Endothelial cell of umbilical vein (primary cell): ENCODE measurements around the gene GAS1. TPM values are rescaled to one million over a fixed set of nuclear protein-coding genes. Genes with fewer than 3 reads are reported as not detected.

Experiments used
- BruUV-seq: library from RNA; stranded (reverse); fragments of 400-500 nt; replicated peaks from 2 replicates; lab custom pipeline; 2021; lab: Mats Ljungman, UMichigan
- CTCF ChIA-PET: fragments of 300-600, 350-600 bp; sonication (Branson Sonifier 250); formaldehyde crosslinking; loops from one replicate; lab custom pipeline; 2021; ENCODE audit warnings: antibody characterized with exemption, inconsistent platforms; lab: Charles Lee
- POLR2A ChIA-PET: fragments of 300-600, 350-600 bp; sonication (Branson Sonifier 250); formaldehyde crosslinking; loops from one replicate; lab custom pipeline; 2021; ENCODE audit warnings: antibody characterized with exemption, inconsistent platforms; lab: Charles Lee
- DNase-seq: peaks from one replicate; pipeline ENCODE4 v3.0.0-alpha.2; 2011; ENCODE audit warnings: low read depth, low spot score
- FAIRE-seq: peaks from 2 replicates; lab custom pipeline; 2011; peaks lifted over from hg19 to GRCh38; lab: Jason Lieb, UNC
- H2AFZ ChIP-seq: 2 replicates; pipeline ENCODE4 v1.6.0; 2012; ENCODE audit warnings: low read depth, low read length, control low read depth, inconsistent platforms
- H3K27ac ChIP-seq: 2 replicates; pipeline ENCODE4 v1.5.1; 2011; ENCODE audit warnings: low read depth, mild to moderate bottlenecking, control low read depth, low read length, moderate library complexity; ENCODE audit not compliant: insufficient read depth
- H3K27me3 ChIP-seq, 2 experiments: 2 replicates each; pipeline versions ENCODE4 v1.6.0 to v1.6.1; 2011; ENCODE audit warnings: low read length in 2 of 2, mixed read lengths in 1 of 2; ENCODE audit not compliant: control insufficient read depth in 2 of 2, insufficient read depth in 2 of 2
- H3K36me3 ChIP-seq, 2 experiments: 2 replicates in 1 of 2; 3 replicates in 1 of 2; pipeline ENCODE4 v1.5.1; 2011; ENCODE audit warnings: low read length in 2 of 2, mild to moderate bottlenecking in 1 of 2, moderate library complexity in 1 of 2; ENCODE audit not compliant: control insufficient read depth in 2 of 2, insufficient read depth in 2 of 2; ENCODE audit errors: extremely low read depth in 1 of 2
- H3K4me1 ChIP-seq: 3 replicates; pipeline ENCODE4 v1.5.1; 2011; ENCODE audit warnings: mild to moderate bottlenecking, low read length; ENCODE audit not compliant: control insufficient read depth, insufficient read depth; ENCODE audit errors: extremely low read depth
- H3K4me2 ChIP-seq: 2 replicates; pipeline ENCODE4 v1.6.1; 2011; ENCODE audit warnings: low read length, control low read depth, mixed read lengths; ENCODE audit not compliant: insufficient read depth
- H3K4me3 ChIP-seq, 3 experiments: fragments of 200-600 bp in 1 of 3; sonication (generic), shearing (Covaris generic) in 1 of 3; replicated peaks in 1 of 3; 2 replicates each; pipeline ENCODE4 v1.5.1; 2011 to 2016; ENCODE audit warnings: control low read depth in 3 of 3, low read length in 3 of 3, mild to moderate bottlenecking in 2 of 3, inconsistent platforms in 1 of 3, low read depth in 1 of 3, moderate library complexity in 1 of 3; ENCODE audit not compliant: insufficient read depth in 1 of 3
- H3K79me2 ChIP-seq: 2 replicates; pipeline ENCODE4 v1.6.0; 2012; ENCODE audit warnings: low read length, inconsistent platforms; ENCODE audit not compliant: control insufficient read depth, insufficient read depth
- H3K9ac ChIP-seq: replicated peaks from 2 replicates; pipeline ENCODE3; 2011; ENCODE audit warnings: low read length, control low read depth; ENCODE audit not compliant: insufficient read depth; ENCODE audit errors: extremely low read depth
- H3K9me1 ChIP-seq: replicated peaks from 3 replicates; pipeline ENCODE4 v1.6.0; 2011; ENCODE audit warnings: mild to moderate bottlenecking, low read length; ENCODE audit not compliant: control insufficient read depth, insufficient read depth; ENCODE audit errors: extremely low read depth
- H3K9me3 ChIP-seq: replicated peaks from 2 replicates; pipeline ENCODE4 v1.5.1; 2012; ENCODE audit warnings: low read length, inconsistent platforms; ENCODE audit not compliant: control insufficient read depth, insufficient read depth
- H4K20me1 ChIP-seq: replicated peaks from 2 replicates; pipeline ENCODE3; 2011; ENCODE audit warnings: mild to moderate bottlenecking, low read length; ENCODE audit not compliant: control insufficient read depth, insufficient read depth; ENCODE audit errors: extremely low read depth
- EZH2 ChIP-seq: IDR thresholded peaks from 2 replicates; pipeline ENCODE4 v1.6.1; 2012; ENCODE audit warnings: borderline replicate concordance, low read depth, mild to moderate bottlenecking, moderate library complexity, low read length, inconsistent platforms; ENCODE audit not compliant: severe bottlenecking
- FOS ChIP-seq: IDR thresholded peaks from 2 replicates; pipeline ENCODE4 v1.6.1; 2011; ENCODE audit warnings: mild to moderate bottlenecking, low read length, moderate library complexity, borderline replicate concordance; ENCODE audit not compliant: insufficient read depth
- GATA2 ChIP-seq: IDR thresholded peaks from 2 replicates; pipeline ENCODE4 v1.7.0; 2011; ENCODE audit warnings: low read depth, mild to moderate bottlenecking, moderate library complexity, mixed read lengths, low read length; ENCODE audit not compliant: insufficient read length, insufficient read depth
- JUN ChIP-seq: IDR thresholded peaks from 2 replicates; pipeline ENCODE4 v1.6.1; 2011; ENCODE audit warnings: borderline replicate concordance, low read depth; ENCODE audit not compliant: insufficient read length, insufficient read depth
- MYC ChIP-seq: IDR thresholded peaks from one replicate; pipeline ENCODE4 v1.6.1; 2011; ENCODE audit warnings: mild to moderate bottlenecking, low read depth, low read length
- POLR2A ChIP-seq: IDR thresholded peaks from 2 replicates; pipeline ENCODE4 v1.6.1; 2012; ENCODE audit warnings: low read depth, mild to moderate bottlenecking, control low read depth, low read length
- POLR2AphosphoS5 ChIP-seq: IDR thresholded peaks from 2 replicates; pipeline ENCODE4 v1.6.1; 2012; ENCODE audit warnings: low read depth, mild to moderate bottlenecking, control low read depth, low read length, moderate library complexity; ENCODE audit not compliant: insufficient read depth
- dilution Hi-C: fragments of 300-500 bp; cut with MboI; formaldehyde crosslinking; loops from one replicate; pipeline ENCODE4 v1.15.0; 2019; ENCODE audit warnings: low sequenced_read_pairs; ENCODE audit not compliant: extremely low pct_ligation_motif_present
- intact Hi-C: fragments of 100-400 bp; cut with micrococcal nuclease; formaldehyde crosslinking; loops from one replicate; pipeline ENCODE4 v1.10.0; 2022
- polyA plus RNA-seq, 4 experiments: library from polyadenylated mRNA; depleted of rRNA in 3 of 4; stranded (reverse) in 3 of 4; unstranded in 1 of 4; fragments of >200 nt; gene quantifications; 2 replicates each; pipeline versions ENCODE4 v1.2.1 to v1.2.3, GENCODE V29; 2011 to 2012; ENCODE audit warnings: missing spikeins in 1 of 4
- total RNA-seq: library from RNA; stranded (reverse); gene quantifications from 2 replicates; pipeline ENCODE4 v1.2.3, GENCODE V29; 2021
- TF ChIP-seq, protein P1 (sequence below), 2 donors: IDR thresholded peaks; 1 replicate in 1 of 2; 2 replicates in 1 of 2; pipeline ENCODE4 v1.5.1; 2011; ENCODE audit warnings: low read length in 2 of 2, mild to moderate bottlenecking in 2 of 2, moderate library complexity in 2 of 2, control low read depth in 1 of 2, inconsistent platforms in 1 of 2, low read depth in 1 of 2; ENCODE audit not compliant: insufficient read depth in 1 of 2; ENCODE audit errors: extremely low read depth in 1 of 2
- TF ChIP-seq, protein P2 (sequence below): IDR thresholded peaks from 2 replicates; pipeline ENCODE4 v1.6.1; 2011; ENCODE audit not compliant: insufficient read depth, insufficient read length

Gene GAS1
- total and polyA plus RNA-seq, 2 donors (not counting 3 experiments of a cell fraction or from before 2014, with no cell fraction given), result 0.06 to 0.15 TPM

DNA sequence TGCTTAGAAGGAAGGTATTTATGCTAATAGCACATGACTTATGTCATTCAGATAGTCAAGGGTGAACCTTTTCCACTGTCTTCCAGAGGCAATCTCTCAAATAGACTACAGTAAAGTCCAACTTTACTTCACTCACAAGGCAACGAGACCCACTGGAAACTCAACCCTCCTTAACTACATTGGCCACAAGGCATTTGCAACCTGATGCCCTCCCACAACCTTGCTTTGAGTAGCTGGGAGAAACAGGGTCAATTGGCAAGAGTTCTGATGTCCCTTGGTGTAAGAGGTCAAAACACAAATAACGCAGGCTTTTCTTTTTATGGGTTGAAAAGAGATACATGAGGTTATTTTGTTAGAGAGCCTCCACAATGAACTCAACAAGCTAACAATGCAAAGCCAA is 6.1 kb downstream of the GAS1 start:
- intact Hi-C loops (loop anchor here (10.0 kb wide), 2 partner anchors 334 to 1196 kb away; partner anchors contain the start of gene AGTPBP1), dilution Hi-C loops (no loop called here)
- H3K27ac ChIP-seq, result no peak overlapping the region
- peaks cover 15 to 27% of the 10 kb centered on the region in 2 experiments for H3K27me3 ChIP-seq
- no peak for FAIRE-seq
- POLR2A ChIA-PET, result no interaction called here
- H4K20me1 ChIP-seq, result no peaks in the 10 kb centered on the region
- H3K9ac ChIP-seq, result no peak overlapping the region
- no peak for DNase-seq
- no peak for TF ChIP-seq EZH2
- no peak for TF ChIP-seq JUN
- TF ChIP-seq POLR2A, result no peak
- no peak for TF ChIP-seq MYC
- TF ChIP-seq, protein P1, sequence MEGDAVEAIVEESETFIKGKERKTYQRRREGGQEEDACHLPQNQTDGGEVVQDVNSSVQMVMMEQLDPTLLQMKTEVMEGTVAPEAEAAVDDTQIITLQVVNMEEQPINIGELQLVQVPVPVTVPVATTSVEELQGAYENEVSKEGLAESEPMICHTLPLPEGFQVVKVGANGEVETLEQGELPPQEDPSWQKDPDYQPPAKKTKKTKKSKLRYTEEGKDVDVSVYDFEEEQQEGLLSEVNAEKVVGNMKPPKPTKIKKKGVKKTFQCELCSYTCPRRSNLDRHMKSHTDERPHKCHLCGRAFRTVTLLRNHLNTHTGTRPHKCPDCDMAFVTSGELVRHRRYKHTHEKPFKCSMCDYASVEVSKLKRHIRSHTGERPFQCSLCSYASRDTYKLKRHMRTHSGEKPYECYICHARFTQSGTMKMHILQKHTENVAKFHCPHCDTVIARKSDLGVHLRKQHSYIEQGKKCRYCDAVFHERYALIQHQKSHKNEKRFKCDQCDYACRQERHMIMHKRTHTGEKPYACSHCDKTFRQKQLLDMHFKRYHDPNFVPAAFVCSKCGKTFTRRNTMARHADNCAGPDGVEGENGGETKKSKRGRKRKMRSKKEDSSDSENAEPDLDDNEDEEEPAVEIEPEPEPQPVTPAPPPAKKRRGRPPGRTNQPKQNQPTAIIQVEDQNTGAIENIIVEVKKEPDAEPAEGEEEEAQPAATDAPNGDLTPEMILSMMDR (IDR thresholded peaks at IDR 0.05; ENCODE audit: extremely low read depth in 1 of 2, insufficient read depth in 1 of 2, low read depth in 1 of 2, low read length in 2 of 2), result no peak
- TF ChIP-seq GATA2, result no peak
- TF ChIP-seq, protein P2, sequence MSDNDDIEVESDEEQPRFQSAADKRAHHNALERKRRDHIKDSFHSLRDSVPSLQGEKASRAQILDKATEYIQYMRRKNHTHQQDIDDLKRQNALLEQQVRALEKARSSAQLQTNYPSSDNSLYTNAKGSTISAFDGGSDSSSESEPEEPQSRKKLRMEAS, result no peak
- TF ChIP-seq POLR2AphosphoS5, result no peak
- no peak for TF ChIP-seq FOS
- CTCF ChIA-PET, result no interaction called here
- no peak overlapping the region for H3K4me2 ChIP-seq
- no TSS peak for BruUV-seq
- no peaks in the 10 kb centered on the region for H3K9me1 ChIP-seq
- H3K4me1 ChIP-seq, result no peaks in the 10 kb centered on the region
- no peak overlapping the region for H3K4me3 ChIP-seq
- no peaks in the 10 kb centered on the region for H3K36me3 ChIP-seq
- no peaks in the 10 kb centered on the region for H3K79me2 ChIP-seq
- H2AFZ ChIP-seq, result no peak overlapping the region
- H3K9me3 ChIP-seq, result no peaks in the 10 kb centered on the region
